Erythroblast (primary cell): ENCODE data around the gene SMURF1.

Source experiments
- DNase-seq, 2 experiments: peaks; one replicate each; lab custom pipeline; 2025; lab: John Stamatoyannopoulos, UW
- GATA1 ChIP-seq: IDR thresholded peaks from 2 replicates; pipeline ENCODE4 v1.6.1; 2011; ENCODE audit warnings: low read depth, mild to moderate bottlenecking, control low read depth, low read length, moderate library complexity
- POLR2A ChIP-seq: IDR thresholded peaks from 2 replicates; pipeline ENCODE4 v1.6.1; 2011; ENCODE audit warnings: mild to moderate bottlenecking, low read length

Gene SMURF1

DNA sequence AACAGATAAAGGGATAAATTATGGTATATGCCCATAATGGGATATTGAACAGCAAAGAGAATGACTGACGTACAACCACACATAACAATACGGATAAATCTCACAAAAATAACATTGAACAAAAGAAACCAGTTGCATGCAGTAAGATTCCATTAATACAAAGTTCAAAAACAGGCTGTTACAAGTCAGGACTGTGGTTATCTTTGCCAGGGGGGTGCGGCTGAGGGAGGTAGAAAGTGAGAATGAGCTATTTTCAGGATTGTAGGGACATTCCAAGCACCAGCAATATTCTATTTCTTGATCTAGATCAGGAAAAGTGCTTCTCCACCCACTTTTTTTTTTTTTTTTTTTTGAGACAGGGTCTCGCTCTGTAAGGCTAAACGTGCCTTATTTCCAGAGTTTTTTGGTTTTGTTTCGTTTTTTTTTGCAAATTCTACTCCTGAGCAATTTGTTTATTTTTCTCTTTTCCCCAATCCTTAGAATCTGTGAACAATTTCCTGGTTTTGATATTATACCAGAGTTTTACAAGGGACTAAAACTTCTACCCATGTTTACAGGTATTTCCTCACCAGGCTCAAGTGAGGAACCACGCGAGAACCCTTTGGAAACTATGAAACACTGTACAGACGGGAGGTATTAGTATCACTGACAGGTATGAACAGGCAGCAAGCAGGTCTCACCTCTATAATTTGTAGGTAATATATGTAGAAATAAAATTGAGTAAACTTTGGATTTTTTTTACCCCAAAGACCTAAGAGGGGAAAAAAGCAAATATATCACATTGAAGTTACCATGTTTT, 9.9 kb downstream of the SMURF1 start:
- TF ChIP-seq GATA1 = no peak
- no peak for TF ChIP-seq POLR2A
- no peak for DNase-seq

DNA sequence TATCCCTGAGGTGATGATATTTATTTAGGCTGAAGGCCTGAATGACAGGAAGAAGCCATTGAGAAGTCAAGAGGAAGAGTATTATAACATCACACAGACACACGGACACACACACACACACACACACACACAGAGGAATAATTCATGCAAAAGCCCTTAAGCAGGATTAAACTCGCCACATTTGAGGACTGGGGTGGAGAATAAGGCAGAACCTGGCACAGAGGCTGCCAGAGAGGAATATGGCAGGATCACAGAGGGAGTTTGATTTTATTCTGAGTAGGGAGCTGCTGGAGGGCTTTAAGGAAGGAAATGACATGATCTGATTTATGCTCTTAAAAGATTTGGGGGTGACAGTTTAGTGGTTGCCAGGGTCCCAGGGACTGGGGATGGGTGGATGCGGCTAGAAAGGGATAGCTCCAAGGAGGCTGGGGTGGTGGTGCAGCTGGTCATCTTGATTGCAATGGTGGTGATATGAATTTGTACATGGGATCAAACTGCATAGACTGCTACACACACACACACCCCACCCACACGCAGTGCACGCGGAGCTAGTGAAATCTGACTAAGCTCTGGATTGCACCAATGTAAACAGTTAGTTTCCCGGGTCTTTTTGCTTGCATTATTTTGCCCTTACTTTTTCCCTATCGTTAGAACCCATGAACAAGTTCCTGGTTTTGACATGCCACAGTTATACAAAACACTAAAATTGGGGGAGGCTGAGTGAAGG, 11.2 kb downstream of the SMURF1 start:
- TF ChIP-seq POLR2A (no peak), GATA1 (no peak)
- DNase-seq = no peak

- DNase-seq = no peak
- no peak for TF ChIP-seq POLR2A
- no peak for TF ChIP-seq GATA1
Observed at GRCh38 chr7:99131290-99131689, 12.6 kb downstream of the SMURF1 start.

DNA sequence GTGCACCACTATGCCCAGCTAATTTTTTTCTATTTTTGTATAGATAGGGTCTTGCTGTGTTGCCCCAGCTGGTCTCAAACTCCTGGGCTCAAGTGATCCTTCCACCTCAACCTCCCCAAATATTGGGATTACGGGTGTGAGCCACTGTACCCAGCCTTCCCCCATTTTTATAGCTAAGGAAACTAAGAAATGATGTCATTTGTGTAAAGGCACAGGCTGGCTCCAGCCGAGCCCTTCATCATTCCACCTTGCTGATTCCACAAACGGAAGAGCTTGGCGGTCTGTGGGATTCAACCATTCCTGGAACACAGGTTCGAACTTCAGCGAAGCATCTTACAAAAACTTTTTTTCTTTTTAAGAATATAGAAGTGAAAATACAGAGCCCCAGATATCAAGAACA, 14.4 kb downstream of the SMURF1 start:
- TF ChIP-seq POLR2A = no peak
- no peak for TF ChIP-seq GATA1
- no peak for DNase-seq

DNA sequence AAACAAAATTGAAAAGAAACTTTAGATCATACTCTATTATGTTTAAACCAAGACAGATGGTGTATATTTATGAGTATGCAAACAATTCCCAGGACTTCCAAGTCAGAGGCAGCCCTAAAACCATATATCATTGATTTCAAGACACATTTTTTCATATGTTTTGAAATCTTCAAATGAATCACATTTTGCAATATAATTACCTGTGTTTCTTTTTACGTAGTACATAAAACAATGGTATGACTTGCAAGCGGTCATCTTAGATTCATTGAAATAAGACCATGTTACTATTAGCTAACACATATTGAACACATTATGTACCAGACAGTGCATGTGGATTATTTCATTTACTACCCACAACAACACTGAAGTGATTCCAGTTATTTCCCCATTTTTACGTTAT, 14.9 kb downstream of the SMURF1 start:
- no peak for DNase-seq
- TF ChIP-seq POLR2A (no peak), GATA1 (no peak)

DNA sequence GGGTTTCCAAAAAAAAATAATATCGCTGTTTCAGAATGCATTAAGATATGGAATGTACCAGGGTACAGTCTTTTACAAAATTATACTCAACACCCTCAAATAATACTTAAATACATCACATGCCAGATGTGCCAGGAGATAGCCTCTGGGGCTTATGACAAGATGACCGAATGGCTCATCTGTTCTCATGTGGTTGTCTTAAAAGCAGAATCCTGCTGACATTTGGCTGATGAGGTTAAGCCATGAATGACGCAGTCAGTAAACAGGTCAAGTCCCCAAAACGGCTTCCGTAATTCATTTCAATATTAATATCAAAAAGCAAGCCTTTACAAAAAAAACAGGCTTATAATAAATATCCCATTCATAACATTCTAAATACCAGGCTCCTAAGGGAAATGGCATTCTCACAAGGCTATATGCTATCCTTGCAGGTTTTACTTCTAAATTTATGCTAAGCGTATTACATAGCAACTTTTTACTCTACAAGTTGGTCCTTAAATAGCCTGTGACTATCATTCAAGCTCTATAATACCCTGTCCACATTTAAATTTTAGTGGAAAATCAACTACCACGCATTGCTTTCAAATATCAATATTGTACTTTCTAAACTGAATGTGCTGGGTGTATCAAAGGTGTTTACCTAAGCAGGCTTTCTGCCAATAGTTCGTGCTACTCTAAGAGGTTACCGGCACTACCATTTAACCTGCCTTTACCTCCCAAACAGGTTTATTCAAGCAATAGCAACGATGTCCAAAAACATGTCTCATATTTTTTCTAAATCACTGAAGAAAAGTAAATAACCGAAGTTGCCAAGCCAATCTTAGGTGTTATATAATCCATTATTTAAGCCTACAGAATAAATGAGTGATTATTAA, 15.6 kb downstream of the SMURF1 start:
- TF ChIP-seq POLR2A (no peak), GATA1 (no peak)
- DNase-seq = peak; percentile 43 to 67

DNA sequence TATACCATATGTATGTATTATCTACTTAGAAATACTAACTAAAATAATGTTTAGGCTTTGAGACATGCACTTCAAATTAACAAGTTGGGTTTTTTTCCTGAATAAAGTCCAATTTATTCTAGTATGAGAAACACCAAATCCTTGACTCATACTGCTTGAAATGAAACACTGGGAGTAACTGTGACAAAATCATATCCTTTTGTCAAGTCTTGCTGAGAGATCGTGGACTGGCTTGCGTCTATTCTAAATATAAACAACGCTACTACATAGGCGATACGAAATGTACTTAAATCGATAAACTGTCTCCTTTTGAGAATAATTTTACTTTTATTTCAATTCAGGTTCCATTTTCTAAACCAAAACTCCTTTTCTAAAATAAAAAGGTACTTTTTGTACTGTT, 16.3 kb downstream of the SMURF1 start:
- no peak for TF ChIP-seq GATA1
- TF ChIP-seq POLR2A = no peak
- no peak for DNase-seq

- peak; percentile 57 to 77 for DNase-seq
- no peak for TF ChIP-seq POLR2A
Observed at GRCh38 chr7:99126921-99127553, 16.9 kb downstream of the SMURF1 start.

- TF ChIP-seq POLR2A = no peak
- TF ChIP-seq GATA1 = no peak
- DNase-seq = no peak
Observed at GRCh38 chr7:99125505-99125865, 18.4 kb downstream of the SMURF1 start.

DNA sequence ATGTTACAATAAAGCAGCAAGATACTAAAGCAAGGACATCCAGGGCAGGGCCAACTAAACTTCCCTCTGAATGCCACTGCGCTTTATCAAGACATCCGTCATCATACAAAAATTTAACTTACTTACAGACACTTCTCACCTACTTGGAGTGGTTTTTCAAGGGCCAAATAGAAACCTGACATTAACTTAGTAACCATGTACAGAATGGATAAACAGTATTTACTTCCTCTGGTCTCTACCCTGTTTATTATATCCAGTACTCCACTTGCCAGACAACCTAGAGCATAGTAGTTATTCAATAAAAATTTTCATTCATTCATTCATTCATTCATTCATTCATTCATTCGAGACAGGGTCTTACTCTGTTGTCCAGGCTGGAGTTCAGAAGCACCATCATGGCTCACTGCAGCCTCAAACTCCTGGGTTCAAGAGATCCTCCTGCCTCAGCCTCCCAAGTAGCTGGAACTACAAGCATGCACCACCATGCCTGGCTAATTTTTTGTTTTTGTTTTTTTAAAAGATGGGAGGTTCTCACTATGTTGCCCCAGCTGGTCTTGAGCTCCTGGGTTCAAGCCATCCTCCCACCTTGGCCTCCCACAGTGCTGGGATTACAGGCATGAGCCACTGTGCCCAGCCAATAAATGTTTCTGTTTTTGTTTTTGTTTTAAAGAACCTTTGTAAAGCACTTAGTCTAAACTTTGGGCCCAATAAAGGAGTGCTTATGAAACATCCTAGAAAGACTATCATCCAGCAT, 19.0 kb downstream of the SMURF1 start:
- no peak for DNase-seq
- TF ChIP-seq GATA1 (no peak), POLR2A (no peak)

- DNase-seq = no peak
- TF ChIP-seq GATA1 (no peak), POLR2A (no peak)
Observed at GRCh38 chr7:99124236-99124635, 19.7 kb downstream of the SMURF1 start.

GRCh38 chr7:99123571-99124033, 20.3 kb downstream of the SMURF1 start:
- DNase-seq = peak in 1 of 2 experiments; percentile 14
- TF ChIP-seq GATA1 = no peak
- TF ChIP-seq POLR2A = no peak
